ENCODE data around the gene PLXNA2.

Gene PLXNA2

GRCh38 chr1:208108646-208109330 lies 135.4 kb downstream of the PLXNA2 start:
- H3K27ac Mint-ChIP-seq = no peak overlapping the region
- DNase-seq (no peak), ATAC-seq (no peak)
- peaks cover 2% of the 10 kb centered on the region for H3K27me3 Mint-ChIP-seq
- H3K9me3 Mint-ChIP-seq = no peaks in the 10 kb centered on the region
- no peak overlapping the region for H3K4me3 Mint-ChIP-seq
- H3K36me3 Mint-ChIP-seq (ENCODE audit: low read depth) = no peaks in the 10 kb centered on the region
- H3K4me1 Mint-ChIP-seq = no peaks in the 10 kb centered on the region

- ATAC-seq (no peak), DNase-seq (no peak)
- Mint-ChIP-seq H3K4me1 (no peaks in the 10 kb centered on the region), H3K27me3 (peaks cover 2% of the 10 kb centered on the region), H3K36me3 (ENCODE audit: low read depth) (no peaks in the 10 kb centered on the region), H3K4me3 (no peak overlapping the region), H3K9me3 (no peaks in the 10 kb centered on the region), H3K27ac (no peak overlapping the region)
Measured at GRCh38 chr1:208108213-208108608, 136.0 kb downstream of the PLXNA2 start.

- ATAC-seq (no peak), DNase-seq (no peak)
- Mint-ChIP-seq H3K27ac (no peak overlapping the region), H3K36me3 (ENCODE audit: low read depth) (no peaks in the 10 kb centered on the region), H3K9me3 (no peaks in the 10 kb centered on the region), H3K4me3 (no peak overlapping the region), H3K27me3 (peaks cover 2% of the 10 kb centered on the region), H3K4me1 (no peaks in the 10 kb centered on the region)
Measured at GRCh38 chr1:208107425-208108212, 136.6 kb downstream of the PLXNA2 start.

GRCh38 chr1:208106218-208106617 lies 138.0 kb downstream of the PLXNA2 start:
- no peak overlapping the region for H3K4me3 Mint-ChIP-seq
- peaks cover 2% of the 10 kb centered on the region for H3K27me3 Mint-ChIP-seq
- no peaks in the 10 kb centered on the region for H3K9me3 Mint-ChIP-seq
- no peak for DNase-seq
- H3K36me3 Mint-ChIP-seq (ENCODE audit: low read depth) = no peaks in the 10 kb centered on the region
- no peaks in the 10 kb centered on the region for H3K4me1 Mint-ChIP-seq
- ATAC-seq = no peak
- no peak overlapping the region for H3K27ac Mint-ChIP-seq

- H3K27ac Mint-ChIP-seq = no peak overlapping the region
- no peak overlapping the region for H3K4me3 Mint-ChIP-seq
- ATAC-seq = no peak
- no peaks in the 10 kb centered on the region for H3K9me3 Mint-ChIP-seq
- DNase-seq = no peak
- no peaks in the 10 kb centered on the region for H3K4me1 Mint-ChIP-seq
- H3K27me3 Mint-ChIP-seq = peaks cover under 1% of the 10 kb centered on the region
- H3K36me3 Mint-ChIP-seq (ENCODE audit: low read depth) = no peaks in the 10 kb centered on the region
Measured at GRCh38 chr1:208105756-208106155, 138.4 kb downstream of the PLXNA2 start.

GRCh38 chr1:208103597-208104513 lies 140.3 kb downstream of the PLXNA2 start:
- ATAC-seq = no peak
- no peak for DNase-seq
- Mint-ChIP-seq H3K4me1 (no peaks in the 10 kb centered on the region), H3K27me3 (no peaks in the 10 kb centered on the region), H3K4me3 (no peak overlapping the region), H3K36me3 (ENCODE audit: low read depth) (no peaks in the 10 kb centered on the region), H3K27ac (no peak overlapping the region), H3K9me3 (no peaks in the 10 kb centered on the region)

- ATAC-seq (no peak), DNase-seq (no peak)
- Mint-ChIP-seq H3K36me3 (ENCODE audit: low read depth) (no peaks in the 10 kb centered on the region), H3K27me3 (no peaks in the 10 kb centered on the region), H3K4me1 (no peaks in the 10 kb centered on the region), H3K9me3 (no peaks in the 10 kb centered on the region), H3K4me3 (no peak overlapping the region), H3K27ac (no peak overlapping the region)
Measured at GRCh38 chr1:208101661-208102431, 142.3 kb downstream of the PLXNA2 start.

- H3K36me3 Mint-ChIP-seq (ENCODE audit: low read depth) = no peaks in the 10 kb centered on the region
- H3K4me3 Mint-ChIP-seq = no peak overlapping the region
- ATAC-seq = no peak
- no peak for DNase-seq
- H3K4me1 Mint-ChIP-seq = no peaks in the 10 kb centered on the region
- H3K27ac Mint-ChIP-seq = no peak overlapping the region
- no peaks in the 10 kb centered on the region for H3K27me3 Mint-ChIP-seq
- H3K9me3 Mint-ChIP-seq = no peaks in the 10 kb centered on the region
Measured at GRCh38 chr1:208100906-208101305, 143.3 kb downstream of the PLXNA2 start.

- DNase-seq = no peak
- H3K36me3 Mint-ChIP-seq (ENCODE audit: low read depth) = no peaks in the 10 kb centered on the region
- H3K4me1 Mint-ChIP-seq = no peaks in the 10 kb centered on the region
- no peak for ATAC-seq
- H3K27me3 Mint-ChIP-seq = no peaks in the 10 kb centered on the region
- no peaks in the 10 kb centered on the region for H3K9me3 Mint-ChIP-seq
- H3K4me3 Mint-ChIP-seq = no peak overlapping the region
- no peak overlapping the region for H3K27ac Mint-ChIP-seq
Measured at GRCh38 chr1:208100106-208100505, 144.1 kb downstream of the PLXNA2 start.

- ATAC-seq (no peak), DNase-seq (no peak)
- Mint-ChIP-seq H3K9me3 (no peaks in the 10 kb centered on the region), H3K36me3 (ENCODE audit: low read depth) (no peaks in the 10 kb centered on the region), H3K4me3 (no peak overlapping the region), H3K4me1 (no peaks in the 10 kb centered on the region), H3K27me3 (no peaks in the 10 kb centered on the region), H3K27ac (no peak overlapping the region)
Measured at GRCh38 chr1:208098773-208099172, 145.4 kb downstream of the PLXNA2 start.

GRCh38 chr1:208093754-208094719 lies 150.1 kb downstream of the PLXNA2 start:
- Mint-ChIP-seq H3K27me3 (no peaks in the 10 kb centered on the region), H3K9me3 (no peaks in the 10 kb centered on the region), H3K36me3 (ENCODE audit: low read depth) (no peaks in the 10 kb centered on the region), H3K4me3 (no peak overlapping the region), H3K27ac (no peak overlapping the region), H3K4me1 (no peaks in the 10 kb centered on the region)
- ATAC-seq (peak; percentile 63), DNase-seq (peak; percentile 74)

GRCh38 chr1:208093046-208093445 lies 151.1 kb downstream of the PLXNA2 start:
- H3K4me1 Mint-ChIP-seq = no peaks in the 10 kb centered on the region
- H3K27ac Mint-ChIP-seq = no peak overlapping the region
- no peaks in the 10 kb centered on the region for H3K9me3 Mint-ChIP-seq
- DNase-seq (no peak), ATAC-seq (no peak)
- H3K4me3 Mint-ChIP-seq = no peak overlapping the region
- no peaks in the 10 kb centered on the region for H3K27me3 Mint-ChIP-seq
- no peaks in the 10 kb centered on the region for H3K36me3 Mint-ChIP-seq (ENCODE audit: low read depth)
